Loucy (cell line): ENCODE data around the gene SUPT4H1.

Source experiments
- H2AFZ ChIP-seq: fragments of 200-600 bp; sonication (generic); 2 replicates; pipeline ENCODE4 v1.6.0; 2016; ENCODE audit warnings: antibody characterized with exemption, mild to moderate bottlenecking, low read length, moderate library complexity
- H3F3A ChIP-seq: fragments of 200-600 bp; 2 replicates; pipeline ENCODE4 v1.6.0; 2016; ENCODE audit warnings: antibody characterized with exemption, low read depth, mild to moderate bottlenecking
- H3K27me3 ChIP-seq: fragments of 200-600 bp; sonication (generic); 2 replicates; pipeline ENCODE4 v1.6.1; 2014; ENCODE audit warnings: low read length, mild to moderate bottlenecking; ENCODE audit not compliant: insufficient read depth, poor library complexity, severe bottlenecking
- H3K36me3 ChIP-seq: fragments of 200-600 bp; sonication (generic); 2 replicates; pipeline ENCODE4 v1.6.1; 2016; ENCODE audit warnings: low read length; ENCODE audit not compliant: insufficient read depth
- H3K4me1 ChIP-seq: fragments of 200-600 bp; sonication (generic); 2 replicates; pipeline ENCODE4 v1.5.1; 2014; ENCODE audit warnings: low read length, mild to moderate bottlenecking; ENCODE audit not compliant: insufficient read depth, poor library complexity, severe bottlenecking
- H3K4me2 ChIP-seq: fragments of 200-600 bp; sonication (generic); 2 replicates; pipeline ENCODE4 v1.6.0; 2014; ENCODE audit warnings: antibody characterized with exemption, low read length, low read depth, mild to moderate bottlenecking; ENCODE audit not compliant: poor library complexity, severe bottlenecking
- H3K4me3 ChIP-seq: fragments of 200-600 bp; sonication (generic); 2 replicates; pipeline ENCODE4 v1.5.1; 2014; ENCODE audit warnings: low read length, mild to moderate bottlenecking, mixed read lengths; ENCODE audit not compliant: poor library complexity, severe bottlenecking
- H3K79me2 ChIP-seq: fragments of 200-600 bp; sonication (generic); 2 replicates; pipeline ENCODE4 v1.6.1; 2014; ENCODE audit warnings: low read length; ENCODE audit not compliant: insufficient read depth
- H3K9ac ChIP-seq: fragments of 200-600 bp; sonication (generic); 2 replicates; pipeline ENCODE4 v1.6.0; 2014; ENCODE audit warnings: mild to moderate bottlenecking, low read depth, low read length, moderate library complexity; ENCODE audit not compliant: poor library complexity, severe bottlenecking
- H3K9me2 ChIP-seq: fragments of 200-600 bp; sonication (generic); replicated peaks from 2 replicates; pipeline ENCODE4 v1.6.1; 2016; ENCODE audit warnings: low read depth, low read length, mixed read lengths
- H3K9me3 ChIP-seq: fragments of 200-600 bp; sonication (generic); 2 replicates; pipeline ENCODE4 v1.6.1; 2014; ENCODE audit warnings: mild to moderate bottlenecking, antibody characterized with exemption, low read length, low read depth; ENCODE audit not compliant: insufficient read depth
- H4K20me1 ChIP-seq: fragments of 200-600 bp; sonication (generic); 2 replicates; pipeline ENCODE4 v1.6.0; 2014; ENCODE audit warnings: antibody characterized with exemption, low read length, mild to moderate bottlenecking; ENCODE audit not compliant: insufficient read depth, poor library complexity, severe bottlenecking
- CTCF ChIP-seq: fragments of 200-600 bp; sonication (generic); conservative IDR thresholded peaks from 2 replicates; pipeline ENCODE4 v1.5.1; 2014; ENCODE audit warnings: mild to moderate bottlenecking, antibody characterized with exemption, low read length
- EZH2phosphoT487 ChIP-seq: fragments of 200-600 bp; IDR thresholded peaks from 2 replicates; pipeline ENCODE4 v1.6.1; 2018; ENCODE audit warnings: antibody characterized with exemption, mild to moderate bottlenecking, moderate library complexity, borderline replicate concordance

SUPT4H1 gene

GRCh38 chr17:58300336-58300735, 51.7 kb downstream of the SUPT4H1 start:
- no peak for TF ChIP-seq EZH2phosphoT487
- TF ChIP-seq CTCF: no peak
- H3K36me3 ChIP-seq: peaks cover 14% of the 10 kb centered on the region; the same call in 1 of the 2 replicates
- H3K9me3 ChIP-seq: no peaks in the 10 kb centered on the region
- H3K79me2 ChIP-seq: no peaks in the 10 kb centered on the region
- H3K4me2 ChIP-seq: no peak overlapping the region
- no peak overlapping the region for H3K9ac ChIP-seq
- H4K20me1 ChIP-seq: no peaks in the 10 kb centered on the region
- no peak overlapping the region for H2AFZ ChIP-seq
- H3K27me3 ChIP-seq: no peaks in the 10 kb centered on the region
- no peaks in the 10 kb centered on the region for H3K9me2 ChIP-seq
- H3F3A ChIP-seq: no peaks in the 10 kb centered on the region
- H3K4me1 ChIP-seq: no peaks in the 10 kb centered on the region
- no peak overlapping the region for H3K4me3 ChIP-seq
